Measurements from ENCODE around the gene NSUN7. TPM values are rescaled to one million over a fixed set of nuclear protein-coding genes. Genes with fewer than 3 reads are reported as not detected.

The NSUN7 gene
- total and polyA plus RNA-seq, 7 experiments from 2014 or later = 0.15 to 0.50 TPM; not detected in 5

- Histone ChIP-seq H3K27me3 (ENCODE audit: control insufficient read depth in 2 of 2, insufficient read depth in 2 of 2, low read length in 2 of 2) (no peaks in the 10 kb centered on the region), H3K36me3 (ENCODE audit: control insufficient read depth in 2 of 3, insufficient read depth in 3 of 3, low read length in 3 of 3) (no peaks in the 10 kb centered on the region), H3K27ac (ENCODE audit: low read depth, low read length) (no peak overlapping the region), H3K4me1 (ENCODE audit: control insufficient read depth in 2 of 2, insufficient read depth in 2 of 2, low read length in 2 of 2) (no peaks in the 10 kb centered on the region), H3K9me3 (ENCODE audit: control insufficient read depth in 2 of 3, low read length in 3 of 3) (no peaks in the 10 kb centered on the region), H3K4me3 (ENCODE audit: low read length) (no peak overlapping the region)
- H3K27ac Mint-ChIP-seq = no peak overlapping the region
- H3K36me3 Mint-ChIP-seq = peaks cover 0 to 4% (median 4%) of the 10 kb centered on the region in 5 donors
- H3K4me1 Mint-ChIP-seq = peaks cover 0 to 6% (median 0%) of the 10 kb centered on the region in 7 donors
- ChIA-PET POLR2A (no interaction called here), CTCF (no interaction called here)
- intact Hi-C loops (cut with micrococcal nuclease) = no loop called here
- DNase-seq (no peak), ATAC-seq (no peak)
- peaks cover 0 to 32% (median 5%) of the 10 kb centered on the region in 5 donors for H3K27me3 Mint-ChIP-seq
- H3K9me3 Mint-ChIP-seq = peaks cover 0 to 7% (median 0%) of the 10 kb centered on the region in 11 donors
- H3K4me3 Mint-ChIP-seq = no peak overlapping the region
Measured at GRCh38 chr4:40769266-40769665, 19.5 kb downstream of the NSUN7 start.

- H3K36me3 Mint-ChIP-seq = peaks cover 0 to 7% (median 5%) of the 10 kb centered on the region in 5 donors
- H3K9me3 Mint-ChIP-seq = peaks cover 0 to 13% (median 5%) of the 10 kb centered on the region in 11 donors
- H3K4me3 Mint-ChIP-seq = no peak overlapping the region
- peaks cover 0 to 22% (median 17%) of the 10 kb centered on the region in 5 donors for H3K27me3 Mint-ChIP-seq
- Histone ChIP-seq H3K27ac (ENCODE audit: low read depth, low read length) (no peak overlapping the region), H3K27me3 (ENCODE audit: control insufficient read depth in 2 of 2, insufficient read depth in 2 of 2, low read length in 2 of 2) (no peaks in the 10 kb centered on the region), H3K4me3 (ENCODE audit: low read length) (no peak overlapping the region), H3K36me3 (ENCODE audit: control insufficient read depth in 2 of 3, insufficient read depth in 3 of 3, low read length in 3 of 3) (no peaks in the 10 kb centered on the region), H3K4me1 (ENCODE audit: control insufficient read depth in 2 of 2, insufficient read depth in 2 of 2, low read length in 2 of 2) (no peaks in the 10 kb centered on the region), H3K9me3 (ENCODE audit: control insufficient read depth in 2 of 3, low read length in 3 of 3) (no peaks in the 10 kb centered on the region)
- no peak overlapping the region for H3K27ac Mint-ChIP-seq
- ChIA-PET CTCF (no interaction called here), POLR2A (no interaction called here)
- DNase-seq = no peak
- ATAC-seq = no peak
- intact Hi-C loops (cut with micrococcal nuclease) = no loop called here
- peaks cover 0 to 1% (median 0%) of the 10 kb centered on the region in 7 donors for H3K4me1 Mint-ChIP-seq
Measured at GRCh38 chr4:40778090-40778489, 28.3 kb downstream of the NSUN7 start.

GRCh38 chr4:40782876-40783275, 33.1 kb downstream of the NSUN7 start:
- Histone ChIP-seq H3K27me3 (ENCODE audit: control insufficient read depth in 2 of 2, insufficient read depth in 2 of 2, low read length in 2 of 2) (no peaks in the 10 kb centered on the region), H3K4me1 (ENCODE audit: control insufficient read depth in 2 of 2, insufficient read depth in 2 of 2, low read length in 2 of 2) (no peaks in the 10 kb centered on the region), H3K27ac (ENCODE audit: low read depth, low read length) (no peak overlapping the region), H3K4me3 (ENCODE audit: low read length) (no peak overlapping the region), H3K9me3 (ENCODE audit: control insufficient read depth in 2 of 3, low read length in 3 of 3) (no peaks in the 10 kb centered on the region), H3K36me3 (ENCODE audit: control insufficient read depth in 2 of 3, insufficient read depth in 3 of 3, low read length in 3 of 3) (no peaks in the 10 kb centered on the region)
- peaks cover 0 to 1% (median 0%) of the 10 kb centered on the region in 7 donors for H3K4me1 Mint-ChIP-seq
- CTCF ChIA-PET = no interaction called here
- H3K4me3 Mint-ChIP-seq = no peak overlapping the region
- intact Hi-C loops (cut with micrococcal nuclease) = no loop called here
- POLR2A ChIA-PET = no interaction called here
- DNase-seq (no peak), ATAC-seq (no peak)
- peaks cover 0 to 8% (median 3%) of the 10 kb centered on the region in 11 donors for H3K9me3 Mint-ChIP-seq
- H3K27ac Mint-ChIP-seq = no peak overlapping the region
- peaks cover 0 to 3% (median 3%) of the 10 kb centered on the region in 5 donors for H3K36me3 Mint-ChIP-seq
- peaks cover 0 to 29% (median 17%) of the 10 kb centered on the region in 5 donors for H3K27me3 Mint-ChIP-seq

- Histone ChIP-seq H3K4me1 (ENCODE audit: control insufficient read depth in 2 of 2, insufficient read depth in 2 of 2, low read length in 2 of 2) (no peaks in the 10 kb centered on the region), H3K36me3 (ENCODE audit: control insufficient read depth in 2 of 3, insufficient read depth in 3 of 3, low read length in 3 of 3) (no peaks in the 10 kb centered on the region), H3K27me3 (ENCODE audit: control insufficient read depth in 2 of 2, insufficient read depth in 2 of 2, low read length in 2 of 2) (no peaks in the 10 kb centered on the region), H3K27ac (ENCODE audit: low read depth, low read length) (no peak overlapping the region), H3K9me3 (ENCODE audit: control insufficient read depth in 2 of 3, low read length in 3 of 3) (no peaks in the 10 kb centered on the region), H3K4me3 (ENCODE audit: low read length) (no peak overlapping the region)
- CTCF ChIA-PET = no interaction called here
- no peak for DNase-seq
- POLR2A ChIA-PET = no interaction called here
- Mint-ChIP-seq H3K4me3 (no peak overlapping the region), H3K27me3 (peaks cover 0 to 38% (median 15%) of the 10 kb centered on the region in 5 donors), H3K27ac (no peak overlapping the region), H3K36me3 (no peaks in the 10 kb centered on the region), H3K4me1 (peaks cover 0 to 3% (median 0%) of the 10 kb centered on the region in 7 donors), H3K9me3 (no peaks in the 10 kb centered on the region)
- ATAC-seq = no peak
- intact Hi-C loops (cut with micrococcal nuclease) = no loop called here
Measured at GRCh38 chr4:40785727-40786126, 36.0 kb downstream of the NSUN7 start.

GRCh38 chr4:40788331-40788730, 38.6 kb downstream of the NSUN7 start:
- intact Hi-C loops (cut with micrococcal nuclease) = no loop called here

GRCh38 chr4:40789031-40789430, 39.3 kb downstream of the NSUN7 start:
- Mint-ChIP-seq H3K4me3 (no peak overlapping the region), H3K27me3 (peaks cover 0 to 34% (median 15%) of the 10 kb centered on the region in 5 donors), H3K4me1 (peaks cover 0 to 3% (median 0%) of the 10 kb centered on the region in 7 donors), H3K9me3 (no peaks in the 10 kb centered on the region), H3K27ac (no peak overlapping the region), H3K36me3 (no peaks in the 10 kb centered on the region)
- Histone ChIP-seq H3K9me3 (ENCODE audit: control insufficient read depth in 2 of 3, low read length in 3 of 3) (no peaks in the 10 kb centered on the region), H3K4me1 (ENCODE audit: control insufficient read depth in 2 of 2, insufficient read depth in 2 of 2, low read length in 2 of 2) (no peaks in the 10 kb centered on the region), H3K36me3 (ENCODE audit: control insufficient read depth in 2 of 3, insufficient read depth in 3 of 3, low read length in 3 of 3) (no peaks in the 10 kb centered on the region), H3K27ac (ENCODE audit: low read depth, low read length) (no peak overlapping the region), H3K4me3 (ENCODE audit: low read length) (no peak overlapping the region), H3K27me3 (ENCODE audit: control insufficient read depth in 2 of 2, insufficient read depth in 2 of 2, low read length in 2 of 2) (no peaks in the 10 kb centered on the region)
- CTCF ChIA-PET = no interaction called here
- ATAC-seq (no peak), DNase-seq (no peak)
- POLR2A ChIA-PET = no interaction called here
- intact Hi-C loops (cut with micrococcal nuclease) = no loop called here

More at GRCh38 chr4:40788331-40788730, 38.6 kb downstream of the NSUN7 start:
- H3K9me3 Mint-ChIP-seq = no peaks in the 10 kb centered on the region
- no peak overlapping the region for H3K4me3 Mint-ChIP-seq
- ATAC-seq (no peak), DNase-seq (no peak)
- peaks cover 0 to 36% (median 15%) of the 10 kb centered on the region in 5 donors for H3K27me3 Mint-ChIP-seq
- CTCF ChIA-PET = no interaction called here
- POLR2A ChIA-PET = no interaction called here
- Histone ChIP-seq H3K27me3 (ENCODE audit: control insufficient read depth in 2 of 2, insufficient read depth in 2 of 2, low read length in 2 of 2) (no peaks in the 10 kb centered on the region), H3K27ac (ENCODE audit: low read depth, low read length) (no peak overlapping the region), H3K4me1 (ENCODE audit: control insufficient read depth in 2 of 2, insufficient read depth in 2 of 2, low read length in 2 of 2) (no peaks in the 10 kb centered on the region), H3K36me3 (ENCODE audit: control insufficient read depth in 2 of 3, insufficient read depth in 3 of 3, low read length in 3 of 3) (no peaks in the 10 kb centered on the region), H3K4me3 (ENCODE audit: low read length) (no peak overlapping the region), H3K9me3 (ENCODE audit: control insufficient read depth in 2 of 3, low read length in 3 of 3) (no peaks in the 10 kb centered on the region)
- no peak overlapping the region for H3K27ac Mint-ChIP-seq
- H3K4me1 Mint-ChIP-seq = peaks cover 0 to 3% (median 0%) of the 10 kb centered on the region in 7 donors
- no peaks in the 10 kb centered on the region for H3K36me3 Mint-ChIP-seq

GRCh38 chr4:40789771-40790170, 40.0 kb downstream of the NSUN7 start:
- Mint-ChIP-seq H3K36me3 (no peaks in the 10 kb centered on the region), H3K27ac (no peak overlapping the region), H3K4me3 (no peak overlapping the region), H3K4me1 (peaks cover 0 to 3% (median 0%) of the 10 kb centered on the region in 7 donors), H3K27me3 (peaks cover 0 to 30% (median 11%) of the 10 kb centered on the region in 5 donors), H3K9me3 (no peaks in the 10 kb centered on the region)
- CTCF ChIA-PET = no interaction called here
- Histone ChIP-seq H3K27ac (ENCODE audit: low read depth, low read length) (no peak overlapping the region), H3K27me3 (ENCODE audit: control insufficient read depth in 2 of 2, insufficient read depth in 2 of 2, low read length in 2 of 2) (no peaks in the 10 kb centered on the region), H3K36me3 (ENCODE audit: control insufficient read depth in 2 of 3, insufficient read depth in 3 of 3, low read length in 3 of 3) (no peaks in the 10 kb centered on the region), H3K4me3 (ENCODE audit: low read length) (no peak overlapping the region), H3K9me3 (ENCODE audit: control insufficient read depth in 2 of 3, low read length in 3 of 3) (no peaks in the 10 kb centered on the region), H3K4me1 (ENCODE audit: control insufficient read depth in 2 of 2, insufficient read depth in 2 of 2, low read length in 2 of 2) (no peaks in the 10 kb centered on the region)
- intact Hi-C loops (cut with micrococcal nuclease) = no loop called here
- no peak for DNase-seq
- no peak for ATAC-seq
- POLR2A ChIA-PET = no interaction called here

All from naive thymus-derived CD4-positive, alpha-beta T cell (primary cell).